K562 (cell line): ENCODE data around the gene GAK.

Experiments used
- CREB1 ChIP-seq, 2 experiments: sonication (generic) in 1 of 2; formaldehyde crosslinking in 1 of 2; IDR thresholded peaks; 2 replicates each; pipeline versions ENCODE4 v1.6.1 to v1.8.0; 2012 to 2022; ENCODE audit warnings: inconsistent platforms in 1 of 2, mild to moderate bottlenecking in 1 of 2, missing genetic modification reagents in 1 of 2, moderate library complexity in 1 of 2
- ZFP36 ChIP-seq: fragments of 150-350 bp; IDR thresholded peaks from 2 replicates; pipeline ENCODE4 v1.6.1; 2018; ENCODE audit warnings: low read length, low read depth; ENCODE audit not compliant: partially characterized antibody

DNA sequence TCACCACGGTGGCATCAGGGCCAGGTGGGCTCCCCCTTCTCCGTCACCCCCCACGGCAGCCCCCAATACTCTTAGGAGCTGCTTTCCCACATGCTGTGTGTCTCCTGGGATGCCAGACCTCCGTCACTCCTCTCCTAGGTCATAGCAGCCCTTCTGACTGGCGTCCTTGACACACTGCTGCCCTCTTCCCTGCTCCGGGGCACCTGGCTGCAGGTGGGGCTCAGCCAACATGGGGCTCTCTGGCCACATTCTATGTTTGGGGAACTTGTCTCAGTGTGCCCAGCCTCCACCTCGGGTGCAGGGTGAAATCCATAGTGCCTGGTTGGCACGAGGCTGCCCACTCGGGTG is 14.0 kb upstream of the GAK start:
- TF ChIP-seq CREB1 (IDR thresholded peaks at IDR 0.05) (no peak), CREB1 (CRISPR knock-in tag; IDR thresholded peaks at IDR 0.05) (no peak), ZFP36 (no peak)
